NOMO-1 (cell line): ENCODE data around the gene CARD11.

Experiments
- DNase-seq, 2 experiments: peaks; one replicate each; lab custom pipeline; 2025; ENCODE audit not compliant: unreplicated experiment in 2 of 2; lab: John Stamatoyannopoulos, UW

The CARD11 gene

DNA sequence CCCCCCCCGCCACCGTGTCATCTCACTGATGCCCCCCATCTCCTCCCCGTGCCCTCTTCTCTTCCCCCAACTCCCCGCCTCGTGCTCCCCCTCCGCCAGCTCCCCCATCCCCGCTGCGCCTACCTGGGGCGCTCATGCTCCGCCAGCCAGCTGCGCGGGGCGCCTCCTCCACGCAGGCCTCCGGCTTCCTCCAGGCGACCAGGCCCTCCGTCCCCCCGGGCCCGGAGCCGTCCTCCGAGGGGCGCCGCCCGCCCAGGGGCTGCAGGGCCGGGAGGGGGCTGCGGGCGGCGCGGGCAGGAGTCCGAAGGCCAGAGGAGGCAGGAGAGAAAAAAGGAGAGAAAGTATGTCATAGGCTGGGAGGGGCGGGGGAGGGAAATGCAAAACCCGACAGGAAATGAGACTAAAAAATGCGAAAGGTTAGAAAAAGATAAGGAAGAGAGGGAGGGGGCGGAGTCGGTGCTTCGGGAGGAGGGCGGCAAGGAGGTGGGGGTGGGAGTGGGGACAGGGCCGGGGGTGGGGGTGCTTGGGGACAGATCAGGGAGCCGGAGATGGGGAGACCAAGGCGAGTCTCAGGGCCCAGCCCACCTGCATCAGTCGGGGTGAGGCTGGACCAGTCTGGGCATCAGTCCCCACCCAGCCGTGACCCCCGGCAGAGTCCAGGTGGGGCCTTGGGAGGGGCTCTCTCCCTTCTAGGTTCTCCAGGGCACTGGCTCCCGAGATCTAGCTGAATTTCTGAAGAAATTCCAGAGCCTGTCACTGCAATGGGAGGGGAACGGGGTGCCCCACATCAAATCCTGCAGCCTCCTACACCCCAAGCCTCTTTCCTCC lies at the start of gene CARD11:
Gene CARD11 (minus strand): TSS at position 324 of the 828 bp plus-strand sequence. CDS start 85,361 bp downstream, outside the sequence.
- DNase-seq = peak in 1 of 2 experiments; percentile 29

DNA sequence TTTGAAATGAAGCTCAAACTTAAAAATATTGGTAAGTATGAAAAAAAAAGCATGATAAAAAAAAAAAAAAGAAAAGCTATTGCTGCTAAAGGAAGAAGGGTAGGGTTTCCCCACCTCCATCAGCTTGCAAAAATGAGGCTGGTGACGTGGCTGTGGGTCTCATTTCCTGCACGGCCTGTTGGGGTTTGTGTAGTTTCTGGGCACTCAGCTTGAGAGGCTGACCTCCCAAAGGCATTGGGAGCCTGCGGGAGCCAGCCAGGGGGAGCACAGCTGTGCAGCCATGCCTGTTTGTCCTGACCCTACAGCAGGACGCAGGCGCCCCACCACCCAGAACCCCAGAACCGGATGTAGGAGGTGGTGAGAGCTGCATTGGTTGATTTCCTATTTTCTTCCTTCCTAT lies 48.8 kb upstream of the CARD11 start:
- peak; percentile 51 to 73 for DNase-seq

DNA sequence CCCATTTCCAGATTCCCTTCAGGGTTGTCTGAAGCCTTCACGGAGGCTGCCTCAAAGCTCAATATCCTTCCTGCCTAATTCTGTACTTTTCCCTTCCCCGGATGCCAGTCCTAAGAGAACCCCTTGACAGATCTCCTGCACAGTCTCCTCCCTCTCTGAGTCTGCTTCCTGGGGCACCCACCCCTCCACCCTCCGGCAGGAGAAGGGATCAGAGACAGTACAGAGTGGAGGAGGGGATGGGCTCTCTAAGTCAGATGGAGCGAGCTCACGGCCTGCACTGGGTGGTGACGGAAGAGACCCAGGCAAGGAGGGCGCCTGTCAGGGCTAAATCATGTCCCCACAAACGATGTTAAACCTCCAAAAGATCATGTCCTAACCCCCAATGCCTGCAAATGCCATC lies 48.0 kb upstream of the CARD11 start:
- no peak for DNase-seq

DNA sequence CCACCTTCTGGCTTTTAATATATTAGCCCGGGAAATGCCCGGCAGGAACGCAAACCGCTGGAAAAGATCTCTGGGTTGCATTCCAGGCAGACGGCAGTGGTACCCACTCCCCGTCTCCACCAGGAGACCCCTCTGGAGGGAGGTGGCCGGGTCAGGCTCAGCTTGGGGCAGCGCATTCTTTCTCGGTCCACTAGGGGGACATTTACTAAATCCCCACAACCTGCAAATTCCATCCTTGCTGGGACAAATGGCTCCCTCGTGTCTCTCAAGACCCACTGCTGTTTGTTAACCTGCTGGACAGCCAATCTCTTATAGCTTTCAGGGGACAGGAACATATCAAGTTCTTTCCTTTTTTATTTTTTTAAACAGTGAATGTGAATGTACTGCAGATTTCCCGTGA lies 45.8 kb upstream of the CARD11 start:
- DNase-seq = no peak

DNA sequence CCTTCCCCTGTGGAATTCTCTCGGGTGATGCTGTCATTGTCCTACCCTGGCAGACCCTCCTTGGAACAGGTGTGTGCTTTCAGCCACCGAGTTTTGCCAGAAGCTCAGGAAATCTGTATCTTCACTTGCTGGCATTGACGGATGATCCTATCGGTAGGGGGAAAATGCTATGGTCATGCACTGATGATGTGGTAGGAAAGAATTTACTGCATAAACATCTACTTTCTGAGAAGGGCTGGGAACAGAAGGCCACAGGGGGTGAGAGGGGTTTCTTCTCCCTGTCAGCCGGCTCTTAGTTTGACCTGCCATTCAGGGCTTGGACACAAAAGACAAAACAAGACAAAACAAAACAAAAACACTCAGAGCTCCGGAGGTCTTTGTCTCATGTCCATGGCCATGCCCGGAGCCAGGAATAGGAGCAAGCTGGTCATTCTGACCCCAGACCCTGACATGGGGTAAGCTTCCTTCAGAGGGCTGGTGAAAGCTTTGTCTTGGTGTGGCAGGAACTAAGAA lies 43.6 kb upstream of the CARD11 start:
- DNase-seq = no peak

DNA sequence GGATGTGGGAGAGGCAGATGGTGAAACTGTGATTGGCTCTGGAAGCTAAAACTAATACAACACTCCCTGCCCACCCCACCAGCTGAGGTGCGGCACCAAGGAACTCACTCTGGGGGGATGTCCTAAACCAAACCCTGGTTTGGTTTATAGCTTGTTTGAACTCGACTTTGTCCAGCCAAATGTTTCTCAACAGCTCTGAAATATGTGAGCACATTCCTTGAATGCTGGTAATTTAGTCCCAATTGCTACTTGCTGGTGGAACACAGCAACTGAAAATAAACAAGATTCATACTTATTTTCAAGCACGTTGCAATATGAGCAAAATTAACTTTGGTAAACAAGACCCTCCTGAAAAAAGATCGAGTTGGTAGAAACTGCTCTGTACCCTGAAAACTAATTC lies 39.7 kb upstream of the CARD11 start:
- no peak for DNase-seq

DNA sequence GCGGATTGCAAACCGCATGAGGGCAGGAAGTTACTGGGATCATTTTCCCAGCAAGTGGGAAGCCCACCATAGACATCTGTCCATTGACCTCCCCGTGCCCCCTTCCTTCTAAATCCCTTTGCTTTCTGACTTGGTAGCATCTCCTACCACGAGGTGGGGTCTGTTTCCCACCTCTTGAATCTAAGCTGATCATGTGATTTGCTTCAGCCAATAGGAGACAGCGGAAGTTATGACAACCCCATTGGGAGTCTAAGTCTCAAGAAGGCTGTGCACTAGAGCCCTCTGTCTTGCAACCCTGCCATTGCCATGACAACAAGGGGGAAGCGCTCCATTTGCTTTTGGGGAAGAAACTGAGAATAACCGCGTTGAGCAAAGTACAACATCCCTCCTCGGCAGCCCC lies 39.2 kb upstream of the CARD11 start:
- DNase-seq = no peak

DNA sequence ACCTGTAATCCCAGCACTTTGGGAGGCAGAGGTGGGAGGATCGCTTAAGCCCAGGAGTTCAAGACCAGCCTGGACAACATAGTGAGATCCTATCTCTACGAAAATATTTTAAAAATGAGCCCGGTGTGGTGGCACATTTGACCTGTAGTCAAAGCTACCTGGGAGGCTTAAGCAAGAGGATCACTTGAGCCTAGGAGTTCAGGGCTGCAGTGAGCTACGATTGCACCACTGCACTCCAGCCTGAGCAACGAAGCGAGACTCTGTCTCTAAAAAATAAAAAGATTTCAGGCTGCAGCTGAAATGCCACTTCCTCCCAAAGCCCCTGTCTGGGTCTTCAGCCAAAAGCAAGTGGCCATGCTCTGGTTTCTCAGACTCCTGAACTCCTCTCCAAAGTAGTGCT lies 38.7 kb upstream of the CARD11 start:
- no peak for DNase-seq

DNA sequence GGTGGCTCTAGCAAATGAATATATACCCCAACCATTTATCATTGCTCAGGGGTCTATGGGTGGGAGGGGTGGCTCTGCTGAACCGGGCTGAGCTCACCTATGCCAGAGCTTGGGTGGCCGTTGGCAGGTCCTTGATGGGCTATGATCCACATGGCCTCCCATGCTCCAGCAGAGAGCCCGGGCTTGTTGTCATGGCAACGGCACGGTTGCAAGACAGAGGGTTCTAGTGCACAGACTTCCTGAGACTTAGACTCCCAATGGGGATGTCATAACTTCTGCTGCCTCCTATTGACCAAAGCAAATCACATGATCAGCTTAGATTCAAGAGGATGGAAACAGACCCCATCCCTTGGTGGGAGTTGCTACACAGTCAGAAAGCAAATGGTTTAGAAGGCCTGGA lies 36.4 kb upstream of the CARD11 start:
- no peak for DNase-seq

DNA sequence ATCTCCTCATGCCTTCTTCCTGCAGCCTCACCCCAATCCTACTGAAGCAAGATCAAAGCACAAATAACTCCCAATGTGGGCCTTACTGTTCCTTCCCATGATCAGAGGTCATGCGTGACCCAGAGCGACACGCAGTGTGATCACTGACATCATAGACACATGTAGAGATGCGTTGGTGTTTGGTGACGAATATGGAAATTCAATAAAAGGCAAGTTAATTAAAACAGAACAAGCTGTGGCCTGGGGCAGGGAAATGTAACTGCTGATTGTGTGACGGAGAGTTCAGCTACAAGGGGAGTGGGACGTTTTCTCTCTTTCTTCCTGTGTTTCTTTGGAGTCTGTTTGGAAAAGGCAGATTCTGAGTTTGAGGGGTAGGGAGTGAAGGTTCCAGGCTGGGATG lies 34.8 kb upstream of the CARD11 start:
- DNase-seq = no peak

DNA sequence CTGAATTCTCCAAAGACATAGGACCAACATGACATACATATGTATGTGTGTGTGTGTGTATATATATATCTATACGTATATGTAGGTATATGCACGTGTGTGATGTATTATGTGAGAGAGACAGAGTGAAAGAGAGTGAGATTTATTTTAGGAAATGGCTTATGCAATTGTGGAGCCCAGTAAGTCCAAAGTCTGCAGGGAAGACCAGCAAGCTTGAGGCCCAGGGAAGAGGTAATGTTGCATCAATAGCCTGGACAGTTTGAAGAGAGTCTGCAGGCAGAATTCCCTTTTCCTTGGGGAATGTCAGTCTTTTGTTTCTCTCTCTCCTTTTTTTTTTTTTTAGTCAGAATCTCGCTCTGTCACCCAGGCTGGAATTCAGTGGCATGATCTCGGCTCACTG lies 33.0 kb upstream of the CARD11 start:
- peak in 1 of 2 experiments; percentile 26 for DNase-seq

DNA sequence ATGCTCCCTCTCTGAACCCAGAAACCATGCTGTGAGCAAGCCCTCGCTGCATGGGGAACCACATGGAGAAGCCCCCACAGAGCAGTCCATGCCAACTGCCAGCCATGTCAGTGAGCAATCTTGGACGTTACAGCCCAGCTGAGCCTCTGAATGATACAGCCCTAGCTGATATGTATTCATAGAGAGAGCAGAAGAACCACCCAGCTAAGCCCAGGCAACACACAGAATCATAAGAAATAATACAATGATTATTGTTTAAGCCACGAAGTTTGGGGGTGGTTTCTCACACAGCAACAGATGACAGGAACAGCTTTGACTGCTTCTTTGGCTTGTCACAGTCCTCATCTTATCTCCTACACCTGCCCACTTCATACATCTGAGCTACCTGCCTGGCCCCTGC lies 32.5 kb upstream of the CARD11 start:
- DNase-seq = no peak

DNA sequence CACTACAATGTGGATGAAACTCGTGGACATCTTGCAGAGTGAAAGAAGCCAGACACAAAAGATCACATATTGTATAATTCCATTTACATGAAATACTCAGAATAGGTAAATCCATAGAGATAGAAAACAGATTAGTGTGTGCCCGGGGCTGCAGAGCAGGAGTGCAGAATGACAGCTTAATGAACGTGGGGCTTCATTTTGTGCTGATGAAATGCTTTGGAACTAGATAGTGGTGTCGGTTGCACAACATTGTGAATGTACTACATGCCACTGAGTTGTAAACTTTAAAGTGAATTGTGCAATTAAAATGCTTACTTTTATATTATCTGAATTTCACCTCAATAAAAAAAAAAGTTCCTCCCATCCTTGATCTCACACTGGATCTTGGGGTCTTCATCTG lies 31.8 kb upstream of the CARD11 start:
- peak; percentile 8 to 62 for DNase-seq

DNA sequence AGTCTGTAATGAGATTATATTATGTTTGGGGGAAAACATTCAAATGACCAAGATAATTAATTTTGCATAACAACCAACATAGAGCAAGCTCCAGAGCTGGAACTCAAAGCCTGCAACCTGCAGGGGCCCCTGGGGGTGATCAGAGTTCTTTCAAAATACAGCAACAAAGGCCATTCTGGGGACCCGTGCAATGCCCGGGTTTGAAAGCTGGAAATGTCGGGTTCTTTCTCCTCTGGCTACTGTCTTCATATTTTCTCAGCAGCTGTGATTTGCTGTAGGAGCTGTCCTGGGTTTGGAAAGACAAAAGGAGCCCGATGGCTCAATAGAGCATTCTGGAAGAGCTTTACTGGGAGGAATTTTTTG lies 30.8 kb upstream of the CARD11 start:
- no peak for DNase-seq

DNA sequence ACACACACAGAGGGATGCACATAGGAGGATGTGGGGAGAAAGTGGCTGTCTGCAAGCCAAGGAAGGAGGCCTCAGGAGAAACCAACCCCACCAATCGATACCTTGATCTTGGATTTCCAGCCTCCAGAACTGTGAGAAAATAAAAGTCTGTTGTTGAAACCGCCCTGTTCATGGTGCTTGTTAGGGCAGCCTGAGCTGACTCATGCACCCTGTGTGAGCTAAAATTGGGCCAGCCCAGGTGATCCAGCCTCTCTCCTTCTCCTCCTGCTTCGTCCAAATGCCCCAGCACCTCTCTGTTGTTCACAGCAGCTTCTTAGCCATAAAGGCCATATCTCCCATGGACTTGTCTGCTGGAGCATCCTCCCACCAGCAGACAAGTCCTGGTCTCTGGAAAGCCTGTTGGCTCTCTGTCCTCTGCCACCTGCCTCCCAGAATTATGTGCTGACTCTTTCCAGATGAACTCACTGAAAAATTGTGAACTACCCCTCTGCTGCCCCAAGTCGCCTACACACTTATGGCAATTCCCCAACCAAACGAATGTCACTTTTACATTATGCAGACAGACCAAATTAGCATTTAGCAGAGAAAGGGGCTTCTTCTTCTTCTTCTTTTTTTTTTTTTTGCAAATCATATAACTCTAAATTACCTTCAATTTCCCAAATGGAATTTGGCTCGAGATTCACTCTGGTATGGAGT lies 30.2 kb upstream of the CARD11 start:
- no peak for DNase-seq

DNA sequence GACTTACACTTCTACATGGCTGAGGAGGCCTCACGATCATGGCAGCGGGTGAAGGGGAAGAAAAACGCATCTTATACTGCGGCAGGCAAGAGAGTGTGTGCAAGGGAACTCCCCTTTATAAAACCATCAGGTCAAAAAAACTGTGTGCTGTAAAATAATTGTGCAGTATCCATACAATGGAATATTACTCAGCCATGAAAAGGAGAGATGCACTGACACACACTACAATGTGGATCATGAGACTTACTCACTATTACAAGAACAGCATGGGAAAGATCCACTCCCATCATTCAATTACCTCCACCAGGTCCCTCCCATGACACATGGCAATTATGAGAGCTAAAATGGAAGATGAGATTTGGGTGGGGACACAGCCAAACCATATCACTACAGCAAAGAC lies 27.2 kb upstream of the CARD11 start:
- no peak for DNase-seq

DNA sequence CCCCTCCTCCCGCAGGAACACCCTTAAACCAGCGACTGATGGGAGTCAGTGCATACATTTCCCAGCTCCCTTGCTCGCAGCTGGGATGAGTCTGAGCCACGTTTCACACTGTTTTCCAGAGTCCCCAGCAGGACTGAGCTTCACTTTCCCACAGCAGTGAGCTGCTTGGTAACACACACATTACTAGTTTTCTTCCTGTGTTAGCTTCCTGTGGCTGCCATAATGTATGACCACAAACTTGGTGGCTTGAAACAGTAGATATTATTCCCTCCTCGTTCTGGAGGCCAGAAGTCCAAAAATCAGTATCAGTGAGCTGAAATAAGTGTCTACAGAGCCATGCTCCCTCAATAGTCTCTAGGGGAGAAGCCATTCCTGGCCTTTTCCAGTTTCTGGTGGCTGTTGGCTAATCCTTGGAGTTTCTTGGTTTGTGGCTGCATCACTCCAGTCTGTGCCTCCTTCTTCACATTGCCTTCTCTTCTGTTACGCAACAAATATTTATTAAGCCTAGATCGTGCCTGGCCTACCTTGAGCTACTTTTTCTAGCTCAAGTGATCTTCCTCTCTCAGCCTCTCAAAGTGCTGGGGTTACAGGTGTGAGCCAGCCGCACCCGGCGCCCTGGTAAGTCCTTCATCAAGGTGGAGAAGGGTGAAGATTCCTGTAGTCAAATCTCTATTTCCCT lies 26.2 kb upstream of the CARD11 start:
- no peak for DNase-seq

DNA sequence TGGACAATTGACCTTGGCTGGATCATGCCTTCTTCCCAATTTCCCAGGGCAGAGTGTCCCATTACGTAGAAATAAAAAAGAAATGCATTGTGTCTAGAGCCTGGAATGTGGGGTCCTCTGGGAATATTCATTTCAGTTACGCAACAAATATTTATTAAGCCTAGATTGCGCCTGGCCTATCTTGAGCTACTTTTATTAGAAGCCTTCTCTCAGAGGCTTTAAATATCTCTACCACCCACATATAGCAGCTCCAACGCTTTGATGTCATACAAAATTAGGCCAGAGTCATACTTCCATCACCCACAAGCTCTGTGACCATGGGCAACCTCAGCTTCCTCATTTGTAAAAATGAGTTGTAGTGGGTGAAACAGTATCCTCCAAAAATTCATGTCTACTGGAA lies 24.9 kb upstream of the CARD11 start:
- DNase-seq = peak; percentile 66 to 76

DNA sequence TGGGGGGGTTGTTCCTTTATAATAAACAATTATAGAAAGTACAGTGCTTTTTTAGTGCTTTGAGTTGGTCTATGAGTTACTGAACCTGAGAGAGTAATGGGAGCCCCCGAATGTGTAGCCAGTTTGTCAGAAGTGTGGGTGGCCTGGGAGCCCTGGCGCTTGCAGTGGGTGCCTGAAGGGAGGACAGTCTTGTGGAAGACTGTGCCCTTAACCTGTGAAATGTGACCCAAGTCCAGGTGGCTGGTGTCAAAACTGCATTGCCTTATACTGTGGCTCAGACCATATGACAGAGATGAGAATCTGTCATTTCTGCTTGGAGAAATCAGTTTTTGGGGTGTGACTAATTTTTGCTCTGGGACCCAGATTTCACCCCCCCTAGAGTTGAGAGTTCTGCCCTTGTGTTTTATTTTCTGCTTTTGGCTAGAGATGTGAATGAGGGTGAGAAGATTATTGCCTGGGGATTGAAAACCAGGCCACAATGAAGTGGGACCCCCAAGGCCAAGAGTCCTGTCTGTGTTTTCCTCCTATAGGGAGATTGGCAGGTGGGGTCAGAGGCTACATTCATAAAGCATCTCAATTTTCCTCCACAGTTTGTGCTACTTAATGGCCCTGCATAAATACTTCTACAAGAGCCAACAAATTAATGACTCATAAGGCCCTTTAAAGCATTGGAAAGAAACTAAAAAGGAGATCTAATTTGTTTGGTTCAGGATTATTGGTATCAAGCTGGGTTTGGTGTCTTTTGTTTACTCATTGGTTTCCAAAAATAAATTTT lies 24.1 kb upstream of the CARD11 start:
- no peak for DNase-seq

DNA sequence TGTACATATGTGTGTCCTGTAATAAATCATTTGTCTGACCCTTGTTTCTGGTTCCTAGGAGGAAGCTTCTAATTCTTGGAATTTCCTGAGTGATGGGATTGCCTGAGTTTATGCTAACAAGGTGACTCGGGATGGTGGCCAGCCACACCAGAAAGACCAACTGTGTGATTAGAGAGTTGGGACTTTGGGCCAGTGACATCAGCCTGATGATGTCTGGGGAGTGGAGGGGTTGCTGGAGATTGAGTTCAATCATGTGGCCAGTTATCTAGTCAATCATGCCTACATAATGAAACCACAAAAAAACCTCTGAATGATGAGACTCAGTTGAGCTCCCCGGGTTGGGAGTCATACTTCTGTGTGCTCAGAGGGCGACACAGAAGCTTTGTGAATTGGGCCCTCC lies 23.5 kb upstream of the CARD11 start:
- DNase-seq = no peak

DNA sequence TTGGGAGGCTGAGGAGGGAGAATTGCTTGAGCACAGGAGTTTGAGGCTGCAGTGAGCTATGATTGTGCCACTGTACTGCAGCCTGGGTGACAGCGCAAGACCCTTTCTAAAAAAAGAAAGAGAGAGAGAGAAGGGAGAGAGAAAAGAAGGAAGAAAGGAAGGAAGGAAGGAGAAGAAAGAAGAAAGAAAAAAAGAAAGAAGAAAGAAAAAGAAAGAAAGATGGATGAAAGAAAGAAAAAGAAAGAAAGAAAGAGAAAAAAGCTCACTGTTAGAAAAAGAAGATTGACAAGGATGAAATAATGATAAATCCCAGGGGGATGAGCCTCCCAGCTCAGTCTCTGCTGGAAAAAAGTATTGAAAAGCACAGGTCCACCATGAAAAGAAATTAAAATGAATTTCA lies 22.8 kb upstream of the CARD11 start:
- DNase-seq = no peak
